HG02981 (cell line): ENCODE measurements around the gene CADPS2.
"Not testable (repeated sequence)": the region's sequence is repeated elsewhere in the genome, so short reads cannot be mapped to it uniquely, and the experiment has no call there.

ENCODE experiments used
- ATAC-seq: cut with Tn5 transposase; IDR thresholded peaks from one replicate; pipeline ENCODE4 v1.9.1; 2021; ENCODE audit warnings: mild to moderate bottlenecking, moderate library complexity; ENCODE audit not compliant: unreplicated experiment

Gene CADPS2

GRCh38 chr7:122302761-122303530, 583.3 kb downstream of the CADPS2 start:
- no peak for ATAC-seq

- ATAC-seq: no peak
These were observed 584.2 kb downstream of the CADPS2 start for GRCh38 chr7:122301858-122302760.

- ATAC-seq: no peak
These were observed 585.1 kb downstream of the CADPS2 start for GRCh38 chr7:122300956-122301833.

GRCh38 chr7:122300211-122300932, 585.9 kb downstream of the CADPS2 start:
- no peak for ATAC-seq

- ATAC-seq: no peak
These were observed 586.5 kb downstream of the CADPS2 start for GRCh38 chr7:122299624-122300210.

GRCh38 chr7:122298618-122299017, 587.6 kb downstream of the CADPS2 start:
- no peak for ATAC-seq

- no peak for ATAC-seq
These were observed 588.1 kb downstream of the CADPS2 start for GRCh38 chr7:122298131-122298530.

GRCh38 chr7:122291189-122291588, 595.1 kb downstream of the CADPS2 start:
- no peak for ATAC-seq

- no peak for ATAC-seq
These were observed 595.8 kb downstream of the CADPS2 start for GRCh38 chr7:122290476-122290875.

- no peak for ATAC-seq
These were observed 596.8 kb downstream of the CADPS2 start for GRCh38 chr7:122289426-122289825.

GRCh38 chr7:122284608-122285007, 601.7 kb downstream of the CADPS2 start:
- ATAC-seq: not testable (repeated sequence)

GRCh38 chr7:122273117-122273516, 613.1 kb downstream of the CADPS2 start:
- no peak for ATAC-seq

- no peak for ATAC-seq
These were observed 617.0 kb downstream of the CADPS2 start for GRCh38 chr7:122269241-122269640.
